Endothelial cell of umbilical vein (primary cell): Measurements from ENCODE around the gene SH3PXD2A.

Experiments used
- JUN ChIP-seq: IDR thresholded peaks from 2 replicates; pipeline ENCODE4 v1.6.1; 2011; ENCODE audit warnings: borderline replicate concordance, low read depth; ENCODE audit not compliant: insufficient read length, insufficient read depth
- POLR2A ChIP-seq: IDR thresholded peaks from 2 replicates; pipeline ENCODE4 v1.6.1; 2012; ENCODE audit warnings: low read depth, mild to moderate bottlenecking, control low read depth, low read length
- TF ChIP-seq, protein P1 (sequence below), 2 donors: IDR thresholded peaks; 1 replicate in 1 of 2; 2 replicates in 1 of 2; pipeline ENCODE4 v1.5.1; 2011; ENCODE audit warnings: low read length in 2 of 2, mild to moderate bottlenecking in 2 of 2, moderate library complexity in 2 of 2, control low read depth in 1 of 2, inconsistent platforms in 1 of 2, low read depth in 1 of 2; ENCODE audit not compliant: insufficient read depth in 1 of 2; ENCODE audit errors: extremely low read depth in 1 of 2

DNA sequence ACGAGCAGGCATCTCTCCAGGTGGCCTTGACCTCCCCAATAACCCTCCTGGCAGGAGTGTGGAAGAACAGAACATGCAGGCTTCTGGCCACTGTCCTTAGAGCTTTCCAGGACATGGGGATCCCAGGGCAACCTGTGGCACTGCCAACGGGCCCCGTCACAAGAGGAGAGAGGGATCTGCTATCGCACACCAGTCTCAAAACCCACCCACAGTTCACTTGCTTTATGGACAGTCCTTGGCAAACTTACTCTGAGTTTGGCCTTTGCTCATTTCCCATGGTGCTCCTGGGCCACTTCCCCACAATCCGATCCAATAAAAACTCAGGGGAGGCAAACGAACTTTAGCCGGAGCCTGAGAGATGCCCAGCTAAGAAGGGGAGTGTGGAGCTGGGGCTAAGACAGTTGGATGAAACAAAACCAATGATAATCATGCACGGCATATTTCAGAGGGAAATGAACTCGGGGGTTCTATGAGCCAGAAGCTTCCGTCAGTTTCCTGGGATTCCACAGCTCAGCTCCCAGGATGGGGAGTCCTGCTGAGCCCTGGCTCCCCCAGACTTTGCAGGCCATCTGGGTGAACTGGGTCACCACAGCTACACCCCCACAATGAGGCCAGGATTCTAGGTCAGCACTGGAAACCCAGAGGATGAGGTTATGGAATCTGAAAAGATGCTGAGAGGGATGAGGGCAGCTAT, 203.4 kb downstream of the SH3PXD2A start:
- TF ChIP-seq POLR2A: no peak
- TF ChIP-seq, protein P1, sequence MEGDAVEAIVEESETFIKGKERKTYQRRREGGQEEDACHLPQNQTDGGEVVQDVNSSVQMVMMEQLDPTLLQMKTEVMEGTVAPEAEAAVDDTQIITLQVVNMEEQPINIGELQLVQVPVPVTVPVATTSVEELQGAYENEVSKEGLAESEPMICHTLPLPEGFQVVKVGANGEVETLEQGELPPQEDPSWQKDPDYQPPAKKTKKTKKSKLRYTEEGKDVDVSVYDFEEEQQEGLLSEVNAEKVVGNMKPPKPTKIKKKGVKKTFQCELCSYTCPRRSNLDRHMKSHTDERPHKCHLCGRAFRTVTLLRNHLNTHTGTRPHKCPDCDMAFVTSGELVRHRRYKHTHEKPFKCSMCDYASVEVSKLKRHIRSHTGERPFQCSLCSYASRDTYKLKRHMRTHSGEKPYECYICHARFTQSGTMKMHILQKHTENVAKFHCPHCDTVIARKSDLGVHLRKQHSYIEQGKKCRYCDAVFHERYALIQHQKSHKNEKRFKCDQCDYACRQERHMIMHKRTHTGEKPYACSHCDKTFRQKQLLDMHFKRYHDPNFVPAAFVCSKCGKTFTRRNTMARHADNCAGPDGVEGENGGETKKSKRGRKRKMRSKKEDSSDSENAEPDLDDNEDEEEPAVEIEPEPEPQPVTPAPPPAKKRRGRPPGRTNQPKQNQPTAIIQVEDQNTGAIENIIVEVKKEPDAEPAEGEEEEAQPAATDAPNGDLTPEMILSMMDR (IDR thresholded peaks at IDR 0.05; ENCODE audit: extremely low read depth in 1 of 2, insufficient read depth in 1 of 2, low read depth in 1 of 2, low read length in 2 of 2): no peak
- TF ChIP-seq JUN: no peak
